ENCODE results near the gene KDM3A. TPM values are rescaled to one million over a fixed set of nuclear protein-coding genes. Genes with fewer than 3 reads are reported as not detected.

The KDM3A gene
- total RNA-seq, 1 experiment from 2014 or later: 48.4 TPM

DNA sequence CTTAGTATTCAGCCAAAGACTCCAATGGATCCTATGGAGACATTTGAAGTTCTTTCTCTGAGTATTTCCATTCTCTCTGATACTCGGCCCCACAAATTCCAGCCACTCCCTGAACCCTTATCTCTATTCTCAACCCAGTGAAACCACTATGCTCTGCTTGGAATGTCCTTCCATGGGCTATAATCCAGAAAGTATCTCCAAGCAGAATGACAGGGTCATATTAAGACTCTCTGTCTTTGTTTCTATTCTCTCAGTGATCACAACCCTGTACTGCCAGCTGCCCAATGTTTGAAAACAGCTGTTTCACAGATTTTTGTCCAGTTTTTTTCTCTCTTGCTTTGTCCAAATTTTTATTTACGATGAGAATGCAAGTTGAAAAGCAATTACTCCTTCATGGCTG, 100.2 kb downstream of the KDM3A start:
- DNase-seq (ENCODE audit: low read depth, low spot score): no peak
- Histone ChIP-seq H3K4me3 (ENCODE audit: low read depth in 2 of 2, low read length in 2 of 2) (no peak overlapping the region), H3K9me3 (ENCODE audit: control insufficient read depth, insufficient read depth, low read depth, low read length) (no peaks in the 10 kb centered on the region; the same call in 1 of the 2 replicates), H3K36me3 (ENCODE audit: control insufficient read depth, insufficient read depth, low read length) (peaks cover 3% of the 10 kb centered on the region; the same call in 1 of the 2 replicates), H3K27me3 (ENCODE audit: control insufficient read depth, insufficient read depth, low read length) (no peaks in the 10 kb centered on the region), H3K27ac (ENCODE audit: low read length) (no peak overlapping the region), H3K4me1 (ENCODE audit: control insufficient read depth, insufficient read depth, low read length) (no peaks in the 10 kb centered on the region)
- POLR2A ChIA-PET: no interaction called here
- no TSS peak for BruUV-seq (replicated peaks)
- in situ Hi-C loops (cut with HindIII; ENCODE audit: low pct_unique_long_range_greater_than_20kb, low sequenced_read_pairs) (no loop called here), intact Hi-C loops (cut with micrococcal nuclease; ENCODE audit: unreplicated experiment) (no loop called here)
- no peak for ATAC-seq
- CTCF ChIA-PET: no interaction called here
- TF ChIP-seq SIN3A (IDR thresholded peaks at IDR 0.05; ENCODE audit: borderline replicate concordance, insufficient read depth, low read depth, low read length) (no peak), POLR2AphosphoS5 (IDR thresholded peaks at IDR 0.05; ENCODE audit: low read depth, low read length) (no peak), TCF7L2 (IDR thresholded peaks at IDR 0.05; ENCODE audit: low read depth, low read length) (no peak), REST (IDR thresholded peaks at IDR 0.05; ENCODE audit: insufficient read depth in 1 of 2, low read depth in 2 of 2, low read length in 1 of 2) (no peak)
- TF ChIP-seq, protein P1, sequence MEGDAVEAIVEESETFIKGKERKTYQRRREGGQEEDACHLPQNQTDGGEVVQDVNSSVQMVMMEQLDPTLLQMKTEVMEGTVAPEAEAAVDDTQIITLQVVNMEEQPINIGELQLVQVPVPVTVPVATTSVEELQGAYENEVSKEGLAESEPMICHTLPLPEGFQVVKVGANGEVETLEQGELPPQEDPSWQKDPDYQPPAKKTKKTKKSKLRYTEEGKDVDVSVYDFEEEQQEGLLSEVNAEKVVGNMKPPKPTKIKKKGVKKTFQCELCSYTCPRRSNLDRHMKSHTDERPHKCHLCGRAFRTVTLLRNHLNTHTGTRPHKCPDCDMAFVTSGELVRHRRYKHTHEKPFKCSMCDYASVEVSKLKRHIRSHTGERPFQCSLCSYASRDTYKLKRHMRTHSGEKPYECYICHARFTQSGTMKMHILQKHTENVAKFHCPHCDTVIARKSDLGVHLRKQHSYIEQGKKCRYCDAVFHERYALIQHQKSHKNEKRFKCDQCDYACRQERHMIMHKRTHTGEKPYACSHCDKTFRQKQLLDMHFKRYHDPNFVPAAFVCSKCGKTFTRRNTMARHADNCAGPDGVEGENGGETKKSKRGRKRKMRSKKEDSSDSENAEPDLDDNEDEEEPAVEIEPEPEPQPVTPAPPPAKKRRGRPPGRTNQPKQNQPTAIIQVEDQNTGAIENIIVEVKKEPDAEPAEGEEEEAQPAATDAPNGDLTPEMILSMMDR (IDR thresholded peaks at IDR 0.05): no peak

Other genes starting within 250 kb of the KDM3A start
- gene IMMT, start 245.9 kb upstream of the KDM3A start, total RNA-seq (2021; ENCODE audit: unreplicated experiment): 138 TPM
- gene MRPL35, start 241.9 kb upstream of the KDM3A start, total RNA-seq (2021; ENCODE audit: unreplicated experiment): 40.9 TPM
- 0.23 TPM for gene REEP1, start 103.7 kb upstream of the KDM3A start, total RNA-seq (2021; ENCODE audit: unreplicated experiment)
- gene CHMP3, start 122.1 kb downstream of the KDM3A start, total RNA-seq (2021; ENCODE audit: unreplicated experiment): 129 TPM
- gene RNF103, start 182.5 kb downstream of the KDM3A start, total RNA-seq (2021; ENCODE audit: unreplicated experiment): 37.6 TPM